Right kidney (tissue), 9 donors: ENCODE results near the gene BMPR1A.

ENCODE experiments used
- DNase-seq: peaks from one replicate; pipeline ENCODE4 v3.0.0-alpha.2; 2016
- long read RNA-seq, 8 donors: transcript quantifications; one replicate each; lab custom pipeline, GENCODE V29; 2026

The BMPR1A gene
- long read RNA-seq, donor 1, full-length matches to known transcripts = 7 of 7 reads
- long read RNA-seq, donor 1, partial matches to known transcripts = 0 of 7 reads
- long read RNA-seq, donor 1, other reads (novel, unspliced or antisense) = 0 of 7 reads
- long read RNA-seq, donor 2, full-length matches to known transcripts = 3 of 3 reads
- long read RNA-seq, donor 2, partial matches to known transcripts = 0 of 3 reads
- long read RNA-seq, donor 2, other reads (novel, unspliced or antisense) = 0 of 3 reads
- long read RNA-seq, donor 3, full-length matches to known transcripts = 4 of 4 reads
- long read RNA-seq, donor 3, partial matches to known transcripts = 0 of 4 reads
- long read RNA-seq, donor 3, other reads (novel, unspliced or antisense) = 0 of 4 reads
- long read RNA-seq, donor 4, full-length matches to known transcripts = 5 of 5 reads
- long read RNA-seq, donor 4, partial matches to known transcripts = 0 of 5 reads
- long read RNA-seq, donor 4, other reads (novel, unspliced or antisense) = 0 of 5 reads
- long read RNA-seq, donor 5, full-length matches to known transcripts = 10 of 18 reads
- long read RNA-seq, donor 5, partial matches to known transcripts = 8 of 18 reads
- long read RNA-seq, donor 5, other reads (novel, unspliced or antisense) = 0 of 18 reads
- long read RNA-seq, donor 6, full-length matches to known transcripts = 3 of 3 reads
- long read RNA-seq, donor 6, partial matches to known transcripts = 0 of 3 reads
- long read RNA-seq, donor 6, other reads (novel, unspliced or antisense) = 0 of 3 reads
- long read RNA-seq, donor 7, full-length matches to known transcripts = 14 of 63 reads
- long read RNA-seq, donor 7, partial matches to known transcripts = 49 of 63 reads
- long read RNA-seq, donor 7, other reads (novel, unspliced or antisense) = 0 of 63 reads
- long read RNA-seq, donor 8, full-length matches to known transcripts = 3 of 37 reads
- long read RNA-seq, donor 8, partial matches to known transcripts = 34 of 37 reads
- long read RNA-seq, donor 8, other reads (novel, unspliced or antisense) = 0 of 37 reads

DNA sequence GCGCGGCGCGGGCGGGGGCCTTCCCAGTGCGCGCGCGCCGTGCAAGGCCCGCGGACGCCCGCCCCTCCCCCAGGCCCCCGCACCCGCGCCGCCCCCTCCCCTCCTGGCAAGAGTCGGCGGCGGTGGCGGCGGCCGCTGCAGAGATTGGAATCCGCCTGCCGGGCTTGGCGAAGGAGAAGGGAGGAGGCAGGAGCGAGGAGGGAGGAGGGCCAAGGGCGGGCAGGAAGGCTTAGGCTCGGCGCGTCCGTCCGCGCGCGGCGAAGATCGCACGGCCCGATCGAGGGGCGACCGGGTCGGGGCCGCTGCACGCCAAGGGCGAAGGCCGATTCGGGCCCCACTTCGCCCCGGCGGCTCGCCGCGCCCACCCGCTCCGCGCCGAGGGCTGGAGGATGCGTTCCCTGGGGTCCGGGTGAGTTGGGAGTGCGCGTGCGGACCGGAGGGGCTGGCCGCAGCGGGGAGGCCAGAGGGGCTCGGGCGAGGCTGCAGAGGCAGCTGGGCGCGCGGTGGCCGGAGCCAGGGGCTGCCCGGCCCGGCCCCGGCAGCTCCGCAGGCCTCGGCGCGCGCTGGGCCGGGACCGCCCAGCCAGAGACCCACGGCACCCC is at the start of gene BMPR1A:
BMPR1A (plus strand) TSS at position 109 of the 602 bp plus-strand sequence. CDS start 119,400 bp downstream, outside the sequence.
- DNase-seq = peak; percentile 96

GRCh38 chr10:86706977-86707376 is 49.4 kb upstream of the BMPR1A start:
- DNase-seq = no peak

DNA sequence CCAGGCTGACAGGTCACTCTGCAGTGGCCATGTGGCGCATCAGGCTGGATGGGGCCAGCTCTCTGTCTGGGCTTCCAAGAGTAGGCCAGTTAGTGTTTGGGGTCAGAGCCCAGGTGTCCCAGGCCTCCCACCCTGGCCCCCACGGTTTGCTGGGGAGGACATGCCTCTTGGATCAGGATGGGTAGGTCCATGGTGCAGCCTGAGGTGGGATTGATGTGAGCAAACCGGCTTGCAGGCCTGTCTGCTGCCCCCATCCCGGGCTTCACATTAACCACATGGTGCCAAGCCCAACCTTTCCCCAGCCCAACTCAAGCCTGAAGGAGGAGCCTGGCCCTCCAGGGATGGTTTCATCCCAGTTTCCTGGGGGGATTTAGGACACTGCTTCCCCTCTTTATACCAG is 48.9 kb upstream of the BMPR1A start:
- DNase-seq = no peak

DNA sequence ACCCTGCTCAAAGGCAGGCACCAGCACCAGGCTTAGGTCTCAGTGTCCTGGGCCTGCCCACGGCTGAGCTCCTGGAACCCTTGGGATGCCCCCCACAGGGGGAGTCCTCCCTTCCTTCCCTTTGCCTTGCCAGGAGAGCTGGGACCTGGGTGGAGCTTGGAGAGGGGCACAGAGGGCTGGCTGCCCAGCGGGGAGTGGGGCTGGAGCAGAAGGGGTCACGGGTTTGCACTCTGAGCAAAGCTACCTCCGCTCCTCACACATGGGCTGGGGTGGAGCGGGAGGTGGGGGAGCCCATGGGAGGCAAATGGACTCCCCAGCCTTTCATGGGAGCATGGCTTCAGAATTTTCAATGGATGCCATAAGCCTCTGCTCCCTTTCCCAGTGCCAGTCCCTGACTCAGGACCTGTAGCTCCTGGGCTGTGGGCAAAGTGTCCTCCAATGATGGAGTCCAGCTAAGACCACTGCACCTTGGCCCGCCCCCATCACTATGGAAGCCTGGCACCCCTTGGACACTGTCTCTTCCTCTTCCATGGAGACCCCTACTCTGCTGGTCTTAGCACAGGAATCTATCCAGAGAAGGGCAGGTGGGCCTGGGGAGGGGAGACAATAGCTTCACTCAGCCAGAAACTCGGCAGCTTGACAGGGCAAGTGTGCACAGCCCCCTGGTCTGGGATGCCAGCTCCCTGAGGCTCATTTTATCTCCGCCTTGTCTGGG is 48.2 kb upstream of the BMPR1A start:
- no peak for DNase-seq

DNA sequence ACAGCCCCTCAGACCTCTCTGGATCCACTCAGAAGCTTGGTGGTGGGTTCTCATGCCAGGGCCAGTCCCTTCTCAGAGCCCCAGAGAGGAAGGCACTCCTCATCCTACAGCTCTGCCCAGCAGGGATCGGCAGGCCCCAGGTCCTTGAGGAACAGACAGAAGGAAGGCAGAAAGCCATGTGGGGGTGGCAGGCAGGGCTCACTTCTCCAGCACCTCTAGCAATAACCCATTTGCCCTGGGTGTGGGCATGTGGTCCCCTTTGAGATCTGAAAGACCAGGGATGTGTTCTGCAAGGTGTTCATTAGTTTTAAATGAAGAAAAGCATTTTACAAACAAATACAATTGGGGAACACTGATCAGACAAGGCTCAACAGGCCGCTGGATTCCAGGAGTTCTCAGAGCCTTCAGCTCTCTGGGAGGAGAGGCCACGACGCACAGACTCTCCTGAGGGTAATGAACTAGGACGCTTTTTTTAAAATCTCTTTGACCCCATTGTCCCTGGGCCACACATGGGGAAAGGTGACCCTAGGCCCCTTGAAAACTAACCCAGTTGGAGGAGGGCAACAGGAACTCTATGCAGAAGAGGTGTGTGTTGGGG is 47.5 kb upstream of the BMPR1A start:
- no peak for DNase-seq

GRCh38 chr10:86709396-86710185 is 46.8 kb upstream of the BMPR1A start:
- DNase-seq = no peak

DNA sequence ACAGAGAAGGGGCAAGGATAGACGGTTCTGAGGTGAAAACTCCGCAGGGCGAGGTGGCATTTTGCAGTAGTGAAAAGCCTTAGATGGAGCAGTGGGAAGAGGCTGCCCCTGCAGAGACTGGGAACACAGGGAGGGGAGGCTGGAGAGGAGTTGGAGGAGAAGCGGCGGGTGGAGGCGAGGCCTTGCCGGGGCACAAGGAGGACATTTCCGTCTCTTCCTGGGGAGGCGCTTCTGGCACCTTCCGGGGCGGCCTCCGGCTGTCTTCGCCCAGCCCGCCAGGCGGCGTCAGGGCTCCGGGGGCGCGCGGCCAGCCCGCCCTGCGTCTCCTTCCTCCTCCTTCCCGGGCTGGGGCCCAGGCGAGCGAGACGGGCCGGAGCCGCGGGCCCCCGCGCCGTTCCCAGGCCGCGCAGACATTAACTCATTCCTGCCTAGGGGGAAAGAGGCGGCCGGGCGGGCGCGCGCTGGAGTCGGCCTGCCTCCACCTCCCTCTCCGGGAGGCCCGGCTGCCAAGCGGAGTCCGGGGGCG is 45.4 kb upstream of the BMPR1A start:
- DNase-seq = peak; percentile 99

DNA sequence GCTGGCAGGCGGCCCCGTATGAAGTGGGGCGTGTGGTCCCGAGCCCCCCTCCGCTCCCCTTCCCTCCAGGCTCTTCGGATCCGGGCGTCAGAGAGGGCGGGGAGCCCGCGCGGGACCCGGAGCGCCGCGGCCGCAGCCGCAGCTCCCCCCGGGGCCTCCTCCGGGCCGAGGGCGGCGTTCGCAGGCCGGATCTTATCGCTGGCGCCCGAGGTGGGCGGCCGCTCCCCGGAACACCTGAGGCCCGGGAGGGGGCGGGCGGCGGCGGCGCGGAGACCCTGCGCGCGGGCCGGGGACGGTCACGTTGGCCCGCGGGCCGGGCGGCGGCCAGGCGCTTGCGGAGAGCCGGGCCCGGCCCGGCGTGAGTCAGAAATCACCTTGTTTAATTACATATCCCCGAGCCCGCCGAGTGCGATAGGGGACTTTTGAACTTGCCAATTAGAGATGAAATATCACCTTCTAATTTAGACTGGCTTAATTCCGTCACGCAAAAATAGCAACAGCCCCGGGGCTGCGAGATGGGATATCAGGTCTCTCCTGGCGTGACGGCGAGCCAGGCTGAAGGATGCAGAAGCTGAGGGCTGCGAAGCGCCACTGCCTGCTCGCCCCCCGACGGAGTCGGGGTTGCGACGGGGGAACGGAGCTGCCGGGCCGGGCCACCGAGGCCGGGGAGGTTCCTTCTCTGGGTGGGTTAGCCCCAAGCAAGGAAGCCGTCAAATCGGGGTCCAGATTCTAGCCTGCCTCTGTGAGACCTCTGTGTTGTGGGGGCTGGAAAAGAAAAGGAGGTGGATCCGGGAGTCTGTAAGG is 44.7 kb upstream of the BMPR1A start:
- peak; percentile 95 for DNase-seq

DNA sequence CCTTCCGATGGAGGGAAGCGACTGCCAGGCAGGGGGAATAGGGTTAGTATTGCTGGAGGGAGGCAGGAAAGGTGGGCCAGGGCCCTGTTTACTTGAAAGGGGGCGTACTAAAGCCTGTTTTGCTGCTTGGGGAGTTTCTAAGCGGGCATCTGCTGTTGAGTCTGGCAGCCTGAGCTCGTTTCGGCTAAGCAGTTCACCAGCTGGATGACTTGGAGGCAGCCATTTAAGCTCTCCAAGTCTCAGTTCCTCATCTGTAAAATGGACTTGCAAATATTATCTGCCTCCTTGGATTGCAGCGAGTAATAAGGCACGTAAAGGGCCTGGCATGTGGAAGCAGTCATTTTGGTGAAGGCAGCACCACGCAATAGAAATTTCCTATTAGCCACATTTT is 44.1 kb upstream of the BMPR1A start:
- DNase-seq = no peak

- no peak for DNase-seq
Observed at GRCh38 chr10:86715156-86715795, 41.1 kb upstream of the BMPR1A start.

GRCh38 chr10:86715836-86716235 is 40.6 kb upstream of the BMPR1A start:
- no peak for DNase-seq

- no peak for DNase-seq
Observed at GRCh38 chr10:86716466-86716865, 40.0 kb upstream of the BMPR1A start.

DNA sequence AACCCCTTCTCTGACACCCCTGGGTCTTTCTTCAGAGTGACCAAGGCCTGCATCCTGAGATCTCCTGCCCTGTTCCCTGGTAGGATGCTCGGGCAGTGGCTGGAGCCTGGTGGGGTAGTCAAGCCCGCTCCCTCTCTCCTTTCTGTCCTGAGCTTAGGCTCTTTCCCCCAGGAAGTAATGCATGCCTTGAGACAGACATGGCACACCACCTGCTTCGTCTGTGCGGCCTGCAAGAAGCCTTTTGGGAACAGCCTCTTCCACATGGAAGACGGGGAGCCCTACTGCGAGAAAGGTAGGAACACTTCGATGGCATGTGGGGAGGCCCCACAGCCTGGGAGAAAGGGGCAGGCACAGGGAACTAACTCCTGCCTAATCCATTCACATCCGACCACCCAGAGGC is 37.9 kb upstream of the BMPR1A start:
- no peak for DNase-seq

DNA sequence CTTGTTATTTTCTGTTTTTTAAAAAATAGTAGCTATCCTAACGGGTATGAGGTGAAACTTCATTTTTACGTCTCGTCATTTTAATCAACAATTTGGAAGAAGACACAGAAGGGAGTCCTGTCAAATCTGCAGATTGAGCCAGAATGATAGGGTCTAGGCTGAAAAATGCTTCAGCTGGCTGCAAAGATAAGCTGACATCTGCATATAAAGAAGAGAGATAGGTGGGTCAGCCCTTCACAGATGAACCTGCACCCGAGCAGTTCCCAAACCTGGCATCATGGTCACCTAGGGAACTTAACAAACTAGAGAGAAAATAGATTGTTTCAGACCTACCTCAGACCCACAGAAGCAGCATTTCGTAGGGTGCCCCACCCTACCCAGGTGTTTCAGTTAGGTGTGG is 35.2 kb upstream of the BMPR1A start:
- DNase-seq = no peak

DNA sequence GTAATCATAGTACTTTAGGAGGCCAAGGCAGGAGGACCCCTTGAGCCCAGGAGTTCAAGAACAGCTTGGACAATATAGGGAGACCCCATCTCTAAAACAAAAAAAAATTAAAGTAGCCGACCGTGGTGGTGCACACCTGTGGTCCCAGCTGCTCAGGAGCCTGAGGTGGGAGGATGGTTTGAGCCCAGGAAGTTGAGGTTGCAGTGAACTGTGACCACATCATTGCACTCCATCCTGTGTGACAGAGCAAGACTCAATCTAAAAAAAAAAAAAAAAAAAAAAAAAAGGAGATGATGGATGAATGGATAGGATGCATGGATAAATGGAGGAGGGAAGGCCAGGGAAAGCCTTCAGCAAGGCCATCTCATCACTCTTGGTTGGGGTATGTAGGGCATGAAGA is 33.4 kb upstream of the BMPR1A start:
- DNase-seq = no peak

GRCh38 chr10:86724445-86724844 is 32.0 kb upstream of the BMPR1A start:
- no peak for DNase-seq

- DNase-seq = no peak
Observed at GRCh38 chr10:86725980-86726676, 30.3 kb upstream of the BMPR1A start.

GRCh38 chr10:86726677-86726999 is 29.8 kb upstream of the BMPR1A start:
- DNase-seq = no peak

- DNase-seq = no peak
Observed at GRCh38 chr10:86727470-86727869, 28.9 kb upstream of the BMPR1A start.
